ENCODE results near the gene CDY1B.
"Not testable (repeated sequence)": the region's sequence is repeated elsewhere in the genome, so short reads cannot be mapped to it uniquely, and the experiment has no call there.

DNA sequence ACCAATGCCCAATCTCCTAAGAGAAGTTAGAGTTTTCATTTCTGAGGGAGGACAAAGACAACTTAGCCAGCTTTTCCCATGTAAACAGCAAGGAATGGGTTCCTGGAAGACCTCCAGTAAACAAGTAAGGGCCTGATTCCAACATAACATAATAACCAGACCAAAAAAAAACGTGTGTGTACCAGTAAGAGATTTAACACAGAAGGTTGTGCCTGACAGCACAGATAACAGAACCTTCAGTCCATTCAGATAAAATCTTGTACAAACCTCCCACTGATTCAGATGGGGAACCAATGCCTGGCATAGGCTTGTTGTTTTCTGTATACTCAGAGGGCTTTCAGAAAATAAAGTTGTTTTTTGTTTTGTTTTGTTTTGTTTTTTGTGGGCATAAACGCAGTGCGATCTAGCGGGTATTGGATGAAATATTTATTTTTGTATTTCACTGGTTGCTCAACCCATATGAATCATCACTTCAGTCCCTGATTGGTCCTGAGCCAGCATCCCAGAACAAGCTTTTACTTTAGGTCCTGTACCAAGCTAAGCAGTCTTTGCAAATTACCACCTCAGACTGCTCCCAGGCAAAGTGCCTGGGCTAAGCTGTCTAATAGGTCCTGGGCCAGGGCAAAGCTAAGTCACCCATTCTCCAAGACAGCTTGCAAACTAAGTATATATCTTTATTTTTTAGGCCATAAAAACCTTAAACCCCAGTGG lies 8.7 kb downstream of the CDY1B start:
- TF ChIP-seq, protein P1, sequence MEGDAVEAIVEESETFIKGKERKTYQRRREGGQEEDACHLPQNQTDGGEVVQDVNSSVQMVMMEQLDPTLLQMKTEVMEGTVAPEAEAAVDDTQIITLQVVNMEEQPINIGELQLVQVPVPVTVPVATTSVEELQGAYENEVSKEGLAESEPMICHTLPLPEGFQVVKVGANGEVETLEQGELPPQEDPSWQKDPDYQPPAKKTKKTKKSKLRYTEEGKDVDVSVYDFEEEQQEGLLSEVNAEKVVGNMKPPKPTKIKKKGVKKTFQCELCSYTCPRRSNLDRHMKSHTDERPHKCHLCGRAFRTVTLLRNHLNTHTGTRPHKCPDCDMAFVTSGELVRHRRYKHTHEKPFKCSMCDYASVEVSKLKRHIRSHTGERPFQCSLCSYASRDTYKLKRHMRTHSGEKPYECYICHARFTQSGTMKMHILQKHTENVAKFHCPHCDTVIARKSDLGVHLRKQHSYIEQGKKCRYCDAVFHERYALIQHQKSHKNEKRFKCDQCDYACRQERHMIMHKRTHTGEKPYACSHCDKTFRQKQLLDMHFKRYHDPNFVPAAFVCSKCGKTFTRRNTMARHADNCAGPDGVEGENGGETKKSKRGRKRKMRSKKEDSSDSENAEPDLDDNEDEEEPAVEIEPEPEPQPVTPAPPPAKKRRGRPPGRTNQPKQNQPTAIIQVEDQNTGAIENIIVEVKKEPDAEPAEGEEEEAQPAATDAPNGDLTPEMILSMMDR (IDR thresholded peaks at IDR 0.05) = not testable (repeated sequence)
- TF ChIP-seq POLR2A (IDR thresholded peaks at IDR 0.05) = not testable (repeated sequence)

All from adrenal gland (tissue), 5 donors.